ENCODE data around the gene POLR2C.
A peak's percentile ranks its signal among the peaks of the same experiment; 100 is the strongest.

POLR2C gene

GRCh38 chr16:57504491-57504890 is 42.0 kb downstream of the POLR2C start:
- no peak for DNase-seq

DNA sequence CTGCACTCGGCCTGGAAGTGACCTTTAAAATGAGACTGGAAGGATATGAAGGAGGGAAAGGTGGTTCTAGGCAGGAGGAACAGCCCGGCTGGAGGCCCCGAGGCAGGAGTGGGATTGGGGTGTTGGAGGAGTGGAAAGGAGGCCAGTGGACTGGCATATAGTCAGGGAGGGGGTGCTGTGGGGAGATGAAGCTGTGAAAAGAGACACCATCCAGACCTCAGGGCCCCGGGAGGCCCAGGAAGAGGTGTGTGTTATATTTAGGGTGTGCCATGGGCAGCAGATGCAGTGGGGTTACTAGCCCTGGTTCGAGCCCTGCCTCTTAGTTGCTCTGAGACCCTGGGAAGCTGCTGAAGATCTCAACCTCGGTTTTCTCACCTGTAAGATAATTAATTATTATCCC is 42.7 kb downstream of the POLR2C start:
- DNase-seq = no peak

DNA sequence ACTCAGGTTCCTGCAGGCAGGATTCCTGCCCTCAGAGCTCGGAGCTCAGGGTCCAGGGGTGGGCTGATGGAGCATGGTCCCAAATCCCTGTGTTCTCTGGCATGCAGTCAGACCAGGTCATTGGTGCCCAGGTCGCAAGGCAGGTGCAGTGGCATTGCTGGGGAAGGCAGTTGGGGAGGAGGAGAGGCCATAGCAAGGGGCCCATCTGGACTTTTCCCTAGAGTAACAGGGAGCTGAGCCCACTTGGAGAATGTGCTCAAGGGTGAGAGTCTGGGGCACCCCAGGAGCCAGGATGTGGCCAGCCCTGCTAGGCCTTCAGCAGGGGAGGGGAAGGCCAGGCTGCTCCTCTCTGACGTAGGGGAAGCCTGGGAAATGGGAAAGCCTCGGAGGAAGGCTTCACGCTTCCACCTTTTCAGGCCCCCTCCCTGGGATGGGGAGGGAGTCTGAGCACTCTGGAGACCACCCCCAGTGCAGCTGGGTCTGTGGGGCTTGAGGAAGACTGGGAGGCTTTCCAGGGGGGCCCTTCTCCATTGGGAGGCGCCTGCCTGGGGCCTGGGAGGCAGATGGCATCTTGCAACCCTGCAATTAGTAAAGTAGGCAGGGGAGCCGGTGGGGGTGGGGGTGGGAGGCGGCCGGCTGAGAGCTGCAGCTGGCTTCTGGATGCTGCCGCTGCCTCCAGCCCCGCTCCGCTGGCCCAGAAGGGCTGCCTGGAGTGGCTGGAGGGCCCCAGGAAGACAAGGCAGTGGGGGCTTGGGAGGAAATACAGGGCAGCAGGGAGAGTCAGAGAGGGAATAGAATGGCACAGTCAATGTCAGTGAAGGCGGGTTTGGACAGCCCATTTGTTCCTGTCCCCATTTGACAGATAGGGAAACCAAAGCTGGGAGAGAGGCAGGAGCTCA is 44.9 kb downstream of the POLR2C start:
- no peak for DNase-seq

- no peak for DNase-seq
Observed at GRCh38 chr16:57508035-57508425, 45.6 kb downstream of the POLR2C start.

GRCh38 chr16:57509231-57509923 is 46.9 kb downstream of the POLR2C start:
- DNase-seq = no peak

DNA sequence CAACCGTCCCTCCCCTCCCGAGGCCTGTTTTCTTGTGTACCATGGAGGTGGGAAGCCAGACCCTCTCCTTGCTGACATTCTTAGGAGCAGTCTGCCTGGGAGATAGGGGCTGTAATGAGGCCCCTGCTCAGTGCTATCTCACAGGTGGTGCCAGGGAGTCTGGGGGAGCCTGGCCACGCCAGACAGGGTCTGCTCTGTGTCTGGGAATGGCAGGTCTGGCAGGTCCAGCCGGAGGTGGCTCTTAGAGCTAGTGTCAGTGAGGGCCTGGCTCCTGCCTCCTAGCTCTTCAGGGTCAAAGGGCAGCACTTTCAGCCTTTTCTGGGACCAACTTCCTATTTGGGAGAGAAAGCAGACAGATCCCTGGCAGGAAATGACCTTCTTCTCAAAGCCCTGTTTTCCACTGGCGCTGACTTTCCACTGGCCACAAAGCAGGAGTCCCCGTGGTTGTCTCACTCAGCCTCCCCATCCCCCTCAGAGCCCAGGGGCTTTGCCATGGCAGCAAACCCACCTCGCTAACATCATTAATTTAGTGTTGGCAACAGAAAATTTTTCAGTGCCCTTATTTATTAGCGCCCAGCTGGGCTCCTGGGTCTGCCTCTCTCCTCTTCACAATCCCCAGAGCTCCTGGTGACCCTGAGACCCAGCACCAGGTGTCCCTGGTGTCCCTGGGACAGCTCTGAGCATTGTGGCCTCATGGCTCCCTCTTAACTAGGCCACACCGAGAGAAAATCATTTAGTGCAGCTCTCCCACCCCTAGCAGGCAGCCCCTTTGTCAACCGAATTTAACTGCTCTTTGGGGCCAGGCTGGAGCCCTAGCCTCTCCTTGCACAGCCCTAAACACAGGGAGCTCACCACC is 47.8 kb downstream of the POLR2C start:
- DNase-seq = no peak

DNA sequence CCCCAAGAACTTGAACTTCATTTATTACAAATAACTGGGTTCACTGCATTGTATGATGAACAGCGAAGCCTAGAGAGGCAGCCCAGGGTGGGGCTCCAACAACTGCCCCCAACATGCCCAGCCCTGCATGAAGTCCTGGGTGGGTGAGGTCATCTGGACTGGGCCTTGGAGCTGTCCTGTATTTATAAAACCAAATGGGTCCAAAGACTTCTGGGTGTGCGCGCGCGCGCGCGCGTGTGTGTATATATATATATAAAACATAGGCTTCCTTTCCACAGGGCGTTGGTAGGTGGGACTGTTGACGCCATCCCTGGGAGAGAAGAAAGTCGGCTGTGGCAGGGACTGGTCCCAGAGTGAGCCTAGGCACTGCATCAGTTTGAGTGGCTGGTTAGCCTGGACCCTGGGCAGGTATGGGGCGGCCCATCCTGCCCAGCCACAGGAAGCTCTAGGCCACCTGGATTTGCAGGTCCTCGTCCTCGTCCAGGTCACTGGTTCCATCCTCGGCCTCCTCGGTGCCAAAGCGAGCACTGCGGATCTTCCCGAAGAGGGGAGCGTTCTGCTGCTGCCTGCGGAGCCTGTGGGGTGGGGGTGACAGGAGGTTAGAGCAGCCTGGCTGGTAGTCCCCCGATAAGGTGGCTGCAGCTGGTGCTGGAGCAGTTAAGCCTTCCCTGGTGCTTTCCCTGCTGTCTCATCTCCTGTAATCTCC is 50.0 kb downstream of the POLR2C start:
- DNase-seq = no peak

- DNase-seq = no peak
Observed at GRCh38 chr16:57513371-57514102, 51.1 kb downstream of the POLR2C start.

GRCh38 chr16:57514371-57514770 is 51.9 kb downstream of the POLR2C start:
- no peak for DNase-seq

DNA sequence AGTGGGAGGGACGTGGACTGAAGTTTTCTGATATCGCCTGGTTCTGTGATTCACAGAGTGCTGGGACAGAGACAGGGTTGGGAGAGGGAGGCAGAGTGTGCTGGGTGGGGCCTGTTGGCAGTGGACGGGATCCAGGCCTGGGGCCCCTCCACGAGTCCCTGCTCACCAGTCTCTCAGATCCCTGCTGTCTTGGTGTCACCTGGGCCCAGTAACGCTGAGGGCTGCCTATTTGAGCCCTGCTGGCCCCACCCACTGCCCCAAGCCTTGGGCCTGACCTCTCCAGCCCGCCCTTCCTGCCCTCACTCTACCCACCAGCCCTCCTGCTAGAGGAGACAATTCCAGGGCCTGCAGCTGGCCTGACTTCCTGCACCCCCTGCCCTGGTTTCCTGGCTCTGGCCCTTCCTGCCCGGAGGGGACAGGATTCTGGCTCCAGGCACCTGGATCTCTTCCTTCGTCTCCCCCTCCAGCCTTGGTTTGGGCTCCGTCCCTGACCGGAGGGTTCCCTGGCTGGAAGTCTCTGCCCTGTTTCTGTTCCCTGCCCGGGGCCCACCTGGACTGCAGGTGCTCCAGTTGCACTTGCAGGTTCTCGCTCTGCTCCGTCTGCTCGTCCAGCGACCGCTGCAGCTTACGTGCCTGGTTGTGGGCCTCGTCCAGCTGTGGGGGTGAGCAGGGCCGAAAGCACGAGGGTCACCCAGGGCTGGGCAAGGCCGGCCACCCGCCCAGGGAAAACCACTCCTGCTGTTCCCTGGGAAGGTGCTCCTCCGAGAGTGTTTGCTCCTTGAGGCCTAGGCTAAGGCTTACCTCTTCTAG is 52.5 kb downstream of the POLR2C start:
- no peak for DNase-seq

GRCh38 chr16:57516176-57516725 is 53.8 kb downstream of the POLR2C start:
- DNase-seq = no peak

DNA sequence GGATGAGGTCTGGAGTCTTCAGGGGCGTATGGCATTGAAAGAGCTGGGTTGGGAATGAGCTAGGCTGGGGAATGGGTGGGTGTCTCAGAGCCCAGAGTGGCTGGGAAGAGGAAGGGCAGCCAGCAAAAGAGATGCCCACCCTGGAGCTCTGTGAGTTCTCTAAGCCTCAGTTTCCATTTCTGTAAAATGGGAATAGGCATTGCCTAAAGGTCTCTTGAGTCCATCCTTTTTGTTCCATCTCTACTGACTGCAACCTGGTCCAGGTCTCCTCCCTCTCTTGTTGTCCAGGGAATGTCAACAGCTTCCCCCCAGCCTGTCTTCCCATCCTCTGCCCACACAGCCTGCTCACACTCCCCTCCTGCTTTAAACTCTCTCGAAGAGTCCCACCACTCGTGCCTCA is 54.3 kb downstream of the POLR2C start:
- DNase-seq = no peak

DNA sequence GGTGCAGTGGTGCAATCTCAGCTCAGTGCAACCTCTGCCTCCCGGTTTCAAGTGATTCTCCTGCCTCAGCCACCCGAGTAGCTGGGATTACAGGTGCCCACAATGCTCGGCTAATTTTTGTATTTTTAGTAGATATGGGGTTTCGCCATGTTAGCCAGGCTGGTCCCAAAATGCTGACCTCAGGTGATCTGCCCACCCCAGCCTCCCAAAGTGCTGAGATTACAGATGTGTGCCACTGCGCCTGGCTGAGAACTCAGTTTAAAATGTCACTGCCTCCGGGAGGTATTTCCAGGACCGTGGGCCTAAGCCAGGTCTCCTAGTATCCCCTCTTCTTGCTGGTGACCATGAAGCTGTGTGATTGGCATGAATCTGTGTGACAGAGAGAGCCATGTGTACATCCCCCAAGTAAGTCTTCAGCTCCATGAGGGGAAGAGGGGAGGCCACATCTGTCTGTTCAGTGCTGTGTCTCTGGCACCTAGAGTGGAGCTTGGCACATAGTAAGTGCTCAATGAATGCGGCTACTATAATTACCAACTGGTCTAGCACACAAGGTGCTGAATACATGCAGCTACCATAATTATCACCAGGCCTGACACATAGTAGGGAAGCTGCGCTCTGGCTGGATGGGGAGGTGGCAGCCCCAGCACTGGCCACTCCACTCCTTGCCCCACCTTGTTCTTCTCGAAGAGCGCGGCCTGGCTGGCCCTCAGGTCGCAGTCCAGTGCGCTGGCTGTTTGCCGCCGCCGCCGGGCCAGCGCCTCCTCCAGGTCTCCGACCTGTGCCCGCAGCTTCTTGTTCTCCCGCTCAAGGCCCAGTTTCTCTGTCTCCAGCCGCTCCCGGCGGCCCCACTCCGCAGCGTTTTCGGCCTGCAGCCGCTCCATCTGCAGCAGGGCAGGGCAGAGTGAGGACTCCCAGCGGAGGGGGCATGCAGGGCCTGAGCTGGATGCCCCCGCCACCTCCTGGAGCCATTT is 55.2 kb downstream of the POLR2C start:
- no peak for DNase-seq

GRCh38 chr16:57518520-57518919 is 56.0 kb downstream of the POLR2C start:
- no peak for DNase-seq

GRCh38 chr16:57518922-57519321 is 56.4 kb downstream of the POLR2C start:
- DNase-seq = no peak

- peak; percentile 65 for DNase-seq
Observed at GRCh38 chr16:57519796-57520360, 57.4 kb downstream of the POLR2C start.

Measured in activated effector memory CD4-positive, alpha-beta T cell treated with Interleukin-2 at 50 U/mL for 16 hours (primary cell).